B cell (primary cell): Measurements from ENCODE around the gene HSPB6. TPM values are rescaled to one million over a fixed set of nuclear protein-coding genes. Genes with fewer than 3 reads are reported as not detected.

Source experiments
- ATAC-seq: fragments of 200-7000 bp; cut with Tn5 transposase; one replicate; pipeline ENCODE4 v1.10.0; 2021; ENCODE audit warnings: low read depth, mild to moderate bottlenecking, moderate number of reproducible peaks, moderate library complexity
- CTCF ChIA-PET: fragments of 350-600 bp; sonication (Branson Sonifier 250); formaldehyde crosslinking; loops from one replicate; lab custom pipeline; 2021; ENCODE audit warnings: antibody characterized with exemption, inconsistent platforms; lab: Charles Lee
- POLR2A ChIA-PET: fragments of 350-600 bp; sonication (Branson Sonifier 250); formaldehyde crosslinking; loops from one replicate; lab custom pipeline; 2021; ENCODE audit warnings: antibody characterized with exemption; lab: Charles Lee
- DNase-seq: peaks from one replicate; pipeline ENCODE4 v3.0.0; 2013
- H2AFZ ChIP-seq: 2 replicates; pipeline ENCODE4 v1.6.1; 2012; ENCODE audit warnings: mild to moderate bottlenecking, low read depth, low read length; ENCODE audit not compliant: insufficient read depth, poor library complexity, severe bottlenecking
- H3K27ac ChIP-seq, 2 donors: 1 replicate in 1 of 2; 2 replicates in 1 of 2; pipeline ENCODE4 v1.5.1; 2012 to 2013; ENCODE audit warnings: low read length in 2 of 2, mild to moderate bottlenecking in 2 of 2, moderate library complexity in 1 of 2
- H3K27me3 ChIP-seq, 4 experiments: fragments of 200-600 bp in 1 of 4; sonication (generic) in 1 of 4; replicated peaks in 1 of 4; 1 replicate in 2 of 4; 2 replicates in 2 of 4; pipeline versions ENCODE4 v1.6.1 to v1.7.0; 2013 to 2016; ENCODE audit warnings: low read length in 3 of 4, mild to moderate bottlenecking in 2 of 4, mixed read lengths in 1 of 4, moderate library complexity in 1 of 4; ENCODE audit not compliant: insufficient read depth in 4 of 4, control insufficient read depth in 3 of 4; ENCODE audit errors: control extremely low read depth in 1 of 4
- H3K36me3 ChIP-seq, 2 experiments: replicated peaks in 1 of 2; 1 replicate in 1 of 2; 2 replicates in 1 of 2; pipeline versions ENCODE4 v1.6.1 to v1.7.1; 2013; ENCODE audit warnings: low read length in 1 of 2; ENCODE audit not compliant: insufficient read depth in 2 of 2, control insufficient read depth in 1 of 2; ENCODE audit errors: control extremely low read depth in 1 of 2, extremely low read depth in 1 of 2
- H3K4me1 ChIP-seq, 2 donors: fragments of 200-600 bp in 1 of 2; sonication (generic) in 1 of 2; 1 replicate in 1 of 2; 2 replicates in 1 of 2; pipeline versions ENCODE4 v1.5.1 to v1.6.1; 2013 to 2017; ENCODE audit warnings: low read length in 2 of 2; ENCODE audit not compliant: control insufficient read depth in 2 of 2, insufficient read depth in 2 of 2
- H3K4me2 ChIP-seq: replicated peaks from 2 replicates; pipeline ENCODE3; 2012; ENCODE audit warnings: mild to moderate bottlenecking, low read depth, low read length; ENCODE audit not compliant: poor library complexity, severe bottlenecking
- H3K4me3 ChIP-seq, 5 experiments: fragments of 200-600 bp in 1 of 5; sonication (generic) in 1 of 5; 1 replicate in 3 of 5; 2 replicates in 2 of 5; pipeline versions ENCODE4 v1.5.1 to v1.7.0; 2011 to 2016; ENCODE audit warnings: low read length in 4 of 5, mild to moderate bottlenecking in 4 of 5, low read depth in 2 of 5, control low read depth in 1 of 5, moderate library complexity in 1 of 5; ENCODE audit not compliant: insufficient read depth in 1 of 5; ENCODE audit errors: control extremely low read depth in 1 of 5, extremely low read depth in 1 of 5
- H3K79me2 ChIP-seq: fragments of 200-600 bp; sonication (generic); one replicate; pipeline ENCODE4 v1.6.0; 2016; ENCODE audit warnings: low read length; ENCODE audit not compliant: control insufficient read depth, insufficient read depth
- H3K9ac ChIP-seq: fragments of 200-600 bp; sonication (generic); 2 replicates; pipeline ENCODE4 v1.6.1; 2017; ENCODE audit warnings: mild to moderate bottlenecking, low read length, moderate library complexity
- H3K9me3 ChIP-seq, 3 donors: one replicate each; pipeline versions ENCODE4 v1.6.1 to v1.7.1; 2013; ENCODE audit warnings: low read length in 2 of 3; ENCODE audit not compliant: control insufficient read depth in 2 of 3, insufficient read depth in 1 of 3; ENCODE audit errors: control extremely low read depth in 1 of 3
- H4K20me1 ChIP-seq: 2 replicates; pipeline ENCODE4 v1.6.0; 2012; ENCODE audit warnings: mild to moderate bottlenecking, low read length; ENCODE audit not compliant: insufficient read depth, control insufficient read depth, poor library complexity, severe bottlenecking
- H3K27ac Mint-ChIP-seq: one replicate; pipeline ENCODE4 v1.8.0; 2021; ENCODE audit warnings: mixed read lengths
- H3K27me3 Mint-ChIP-seq: one replicate; pipeline ENCODE4 v1.8.0; 2021; ENCODE audit warnings: mixed read lengths
- H3K4me1 Mint-ChIP-seq: one replicate; pipeline ENCODE4 v1.8.0; 2021; ENCODE audit warnings: mixed read lengths
- H3K4me3 Mint-ChIP-seq: one replicate; pipeline ENCODE4 v1.8.0; 2021; ENCODE audit warnings: mixed read lengths
- H3K9me3 Mint-ChIP-seq: one replicate; pipeline ENCODE4 v1.8.0; 2022; ENCODE audit warnings: mixed read lengths; ENCODE audit not compliant: insufficient read depth
- CTCF ChIP-seq: fragments of 200-600 bp; IDR thresholded peaks from one replicate; pipeline ENCODE4 v1.8.0; 2022; ENCODE audit warnings: antibody characterized with exemption, mild to moderate bottlenecking
- EZH2 ChIP-seq: IDR thresholded peaks from 2 replicates; pipeline ENCODE4 v1.6.1; 2012; ENCODE audit warnings: borderline replicate concordance, low read depth, mild to moderate bottlenecking, moderate library complexity, low read length; ENCODE audit not compliant: insufficient read depth, poor library complexity, severe bottlenecking
- WGBS: methylation state at CpG from one replicate; pipeline ENCODE4 v1.1.5; 2013; ENCODE audit warnings: missing lambda C conversion rate; ENCODE audit not compliant: insufficient coverage; 5-methylcytosine and 5-hydroxymethylcytosine counted together
- intact Hi-C: fragments of 100-400 bp; cut with micrococcal nuclease; formaldehyde crosslinking; loops from one replicate; pipeline ENCODE4 v1.10.0; 2022
- polyA plus RNA-seq: library from polyadenylated mRNA; depleted of rRNA; stranded (reverse); fragments of >200 nt; gene quantifications from 2 replicates; pipeline ENCODE4 v1.2.3, GENCODE V29; 2012
- total RNA-seq, 2 donors: library from RNA; stranded (reverse); fragments of 120-200 nt in 1 of 2; gene quantifications; 1 replicate in 1 of 2; 2 replicates in 1 of 2; pipeline versions ENCODE4 v1.2.3 to v1.2.4, GENCODE V29; 2013 to 2022

HSPB6 gene
- total and polyA plus RNA-seq, 2 donors (not counting 1 experiment from before 2014, with no cell fraction given) = not detected

- peaks cover 34 to 64% of the 10 kb centered on the region in 2 donors for H3K4me1 ChIP-seq
- no peaks in the 10 kb centered on the region for H3K27me3 Mint-ChIP-seq
Measured at GRCh38 chr19:35740423-35741202, 16.2 kb downstream of the HSPB6 start.

More at GRCh38 chr19:35740423-35741202, 16.2 kb downstream of the HSPB6 start:
- under 1% methylated on average over 63 of the region's 63 CpGs for WGBS
- Histone ChIP-seq H3K27ac (peak overlapping the region; percentile 59 to 73), H3K4me2 (peak overlapping the region; percentile 100), H3K9ac (peak overlapping the region; percentile 91), H3K79me2 (peaks cover 44% of the 10 kb centered on the region), H3K9me3 (no peaks in the 10 kb centered on the region), H4K20me1 (peaks cover 27% of the 10 kb centered on the region), H3K36me3 (peaks cover 0 to 35% of the 10 kb centered on the region in 2 experiments), H3K4me3 (peak overlapping the region; percentile 60 to 93 (median 83)), H2AFZ (peak overlapping the region; percentile 66), H3K27me3 (no peaks in the 10 kb centered on the region)
- Mint-ChIP-seq H3K4me1 (peaks cover 57% of the 10 kb centered on the region), H3K4me3 (peak overlapping the region; percentile 96), H3K27ac (peak overlapping the region; percentile 92), H3K9me3 (no peaks in the 10 kb centered on the region)
- ChIA-PET POLR2A (interaction anchor here (0.7 to 1.5 kb wide), 10 partner anchors 8 to 159 kb away, joined by 3 to 10 read pairs (median 3); partner anchors contain the start of genes HSPB6, LIN37 and NFKBID), CTCF (interaction anchor here (0.8 to 1.6 kb wide), 9 partner anchors 8 to 218 kb away, joined by 3 to 7 read pairs (median 4); partner anchors contain the start of gene LIN37)
- ATAC-seq (peak; percentile 64), DNase-seq (peak; percentile 95)
- intact Hi-C loops = loop anchor here (1.0 to 10.0 kb wide), 8 partner anchors 18 to 474 kb away; partner anchors contain the start of genes ARHGAP33, PROSER3, ZNF146 and ZNF565
- TF ChIP-seq EZH2 (no peak), CTCF (no peak)
